Fibroblast of lung (primary cell): Measurements from ENCODE around the gene IMP3. TPM values are rescaled to one million over a fixed set of nuclear protein-coding genes. Genes with fewer than 3 reads are reported as not detected.
A peak's percentile ranks its signal among the peaks of the same experiment; 100 is the strongest.
"Not testable (repeated sequence)": the region's sequence is repeated elsewhere in the genome, so short reads cannot be mapped to it uniquely, and the experiment has no call there.

Experiments used
- DNase-seq, 2 donors: peaks; one replicate each; pipeline versions ENCODE4 v3.0.0 to v3.0.0-alpha.2; 2010; ENCODE audit warnings: low read depth in 2 of 2
- H2AFZ ChIP-seq: 2 replicates; pipeline ENCODE4 v1.5.1; 2012; ENCODE audit warnings: low read length, control low read depth, inconsistent platforms
- H3K27ac ChIP-seq: 2 replicates; pipeline ENCODE4 v1.5.1; 2011; ENCODE audit warnings: low read length, control low read depth; ENCODE audit not compliant: insufficient read depth
- H3K27me3 ChIP-seq: 2 replicates; pipeline ENCODE4 v1.5.1; 2011; ENCODE audit warnings: mild to moderate bottlenecking, low read length; ENCODE audit not compliant: control insufficient read depth, insufficient read depth
- H3K36me3 ChIP-seq: 2 replicates; pipeline ENCODE4 v1.5.1; 2011; ENCODE audit warnings: low read length; ENCODE audit not compliant: control insufficient read depth, insufficient read depth
- H3K4me1 ChIP-seq: 2 replicates; pipeline ENCODE4 v1.5.1; 2011; ENCODE audit warnings: low read length; ENCODE audit not compliant: control insufficient read depth, insufficient read depth; ENCODE audit errors: extremely low read depth
- H3K4me2 ChIP-seq: 2 replicates; pipeline ENCODE4 v1.5.1; 2011; ENCODE audit warnings: low read length, control low read depth; ENCODE audit not compliant: insufficient read depth; ENCODE audit errors: extremely low read depth
- H3K4me3 ChIP-seq, 4 experiments: fragments of 200-600 bp in 1 of 4; sonication (generic) in 1 of 4; replicated peaks in 1 of 4; 2 replicates each; pipeline ENCODE4 v1.5.1; 2011 to 2016; ENCODE audit warnings: low read length in 4 of 4, low read depth in 3 of 4, mild to moderate bottlenecking in 3 of 4, control low read depth in 2 of 4, inconsistent platforms in 1 of 4, mixed read lengths in 1 of 4; ENCODE audit not compliant: insufficient read depth in 1 of 4; ENCODE audit errors: control extremely low read depth in 1 of 4
- H3K79me2 ChIP-seq: 2 replicates; pipeline ENCODE4 v1.5.1; 2012; ENCODE audit warnings: mild to moderate bottlenecking, low read length, inconsistent platforms; ENCODE audit not compliant: control insufficient read depth, insufficient read depth
- H3K9ac ChIP-seq: 2 replicates; pipeline ENCODE4 v1.5.1; 2011; ENCODE audit warnings: mild to moderate bottlenecking, low read length, control low read depth; ENCODE audit not compliant: insufficient read depth
- H3K9me3 ChIP-seq: 2 replicates; pipeline ENCODE4 v1.5.1; 2012; ENCODE audit warnings: low read depth, low read length; ENCODE audit not compliant: control insufficient read depth, insufficient read depth
- H4K20me1 ChIP-seq: 2 replicates; pipeline ENCODE4 v1.5.1; 2011; ENCODE audit warnings: low read length; ENCODE audit not compliant: control insufficient read depth, insufficient read depth; ENCODE audit errors: extremely low read depth
- EZH2 ChIP-seq: IDR thresholded peaks from 2 replicates; pipeline ENCODE4 v1.5.1; 2012; ENCODE audit warnings: low read length, control low read depth, mild to moderate bottlenecking; ENCODE audit errors: missing control alignments
- polyA plus RNA-seq, 2 donors: library from polyadenylated mRNA; depleted of rRNA in 1 of 2; stranded (reverse) in 1 of 2; unstranded in 1 of 2; fragments of >200 nt; gene quantifications; 2 replicates each; pipeline ENCODE4 v1.2.1, GENCODE V29; 2011 to 2012; ENCODE audit warnings: missing spikeins in 1 of 2
- total RNA-seq: library from RNA; depleted of rRNA; stranded (reverse); fragments of >200 nt; gene quantifications from 2 replicates; pipeline ENCODE4 v1.2.1, GENCODE V29; 2014
- TF ChIP-seq, protein P1 (sequence below), 2 donors: IDR thresholded peaks in 1 of 2; conservative IDR thresholded peaks in 1 of 2; 1 replicate in 1 of 2; 2 replicates in 1 of 2; pipeline ENCODE4 v1.5.1; 2011 to 2012; ENCODE audit warnings: low read length in 2 of 2, control low read depth in 1 of 2, inconsistent platforms in 1 of 2, low read depth in 1 of 2, mild to moderate bottlenecking in 1 of 2

IMP3 gene
- total and polyA plus RNA-seq, 2 donors (not counting 1 experiment from before 2014, with no cell fraction given), result 34.0 to 45.1 TPM

DNA sequence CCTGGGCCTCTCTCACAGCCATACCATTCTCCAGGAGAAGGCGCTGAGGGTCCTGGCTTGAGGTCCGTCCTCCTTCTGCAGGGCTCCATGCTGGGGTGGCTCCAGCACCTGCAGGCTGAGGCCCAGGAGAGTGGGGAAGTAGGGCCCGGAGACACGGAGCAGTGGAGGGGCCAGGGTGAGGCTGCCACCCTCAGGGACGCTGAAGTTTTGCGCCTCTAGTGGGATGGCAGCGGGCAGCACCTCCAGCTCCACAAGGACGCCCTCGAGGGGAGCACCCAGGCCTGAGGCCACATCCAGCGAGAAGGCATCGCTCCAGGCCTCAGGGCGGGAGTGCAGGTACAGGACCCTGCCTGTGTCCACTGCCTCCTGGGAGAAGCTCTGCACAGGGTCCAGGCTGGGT is 45.2 kb upstream of the IMP3 start:
- Histone ChIP-seq H3K4me2 (no peak overlapping the region), H3K27me3 (no peaks in the 10 kb centered on the region), H3K9ac (no peak overlapping the region), H3K79me2 (peaks cover 4% of the 10 kb centered on the region), H4K20me1 (no peaks in the 10 kb centered on the region), H3K36me3 (peaks cover 44% of the 10 kb centered on the region), H3K27ac (no peak overlapping the region), H3K4me1 (no peaks in the 10 kb centered on the region), H3K9me3 (no peaks in the 10 kb centered on the region), H2AFZ (no peak overlapping the region), H3K4me3 (no peak overlapping the region)
- no peak for DNase-seq
- TF ChIP-seq, protein P1, sequence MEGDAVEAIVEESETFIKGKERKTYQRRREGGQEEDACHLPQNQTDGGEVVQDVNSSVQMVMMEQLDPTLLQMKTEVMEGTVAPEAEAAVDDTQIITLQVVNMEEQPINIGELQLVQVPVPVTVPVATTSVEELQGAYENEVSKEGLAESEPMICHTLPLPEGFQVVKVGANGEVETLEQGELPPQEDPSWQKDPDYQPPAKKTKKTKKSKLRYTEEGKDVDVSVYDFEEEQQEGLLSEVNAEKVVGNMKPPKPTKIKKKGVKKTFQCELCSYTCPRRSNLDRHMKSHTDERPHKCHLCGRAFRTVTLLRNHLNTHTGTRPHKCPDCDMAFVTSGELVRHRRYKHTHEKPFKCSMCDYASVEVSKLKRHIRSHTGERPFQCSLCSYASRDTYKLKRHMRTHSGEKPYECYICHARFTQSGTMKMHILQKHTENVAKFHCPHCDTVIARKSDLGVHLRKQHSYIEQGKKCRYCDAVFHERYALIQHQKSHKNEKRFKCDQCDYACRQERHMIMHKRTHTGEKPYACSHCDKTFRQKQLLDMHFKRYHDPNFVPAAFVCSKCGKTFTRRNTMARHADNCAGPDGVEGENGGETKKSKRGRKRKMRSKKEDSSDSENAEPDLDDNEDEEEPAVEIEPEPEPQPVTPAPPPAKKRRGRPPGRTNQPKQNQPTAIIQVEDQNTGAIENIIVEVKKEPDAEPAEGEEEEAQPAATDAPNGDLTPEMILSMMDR (conservative IDR thresholded peaks at IDR 0.05 in 1 of 2, IDR thresholded peaks at IDR 0.05 in 1 of 2; ENCODE audit: low read depth in 1 of 2, low read length in 2 of 2), result no peak
- TF ChIP-seq EZH2, result no peak

DNA sequence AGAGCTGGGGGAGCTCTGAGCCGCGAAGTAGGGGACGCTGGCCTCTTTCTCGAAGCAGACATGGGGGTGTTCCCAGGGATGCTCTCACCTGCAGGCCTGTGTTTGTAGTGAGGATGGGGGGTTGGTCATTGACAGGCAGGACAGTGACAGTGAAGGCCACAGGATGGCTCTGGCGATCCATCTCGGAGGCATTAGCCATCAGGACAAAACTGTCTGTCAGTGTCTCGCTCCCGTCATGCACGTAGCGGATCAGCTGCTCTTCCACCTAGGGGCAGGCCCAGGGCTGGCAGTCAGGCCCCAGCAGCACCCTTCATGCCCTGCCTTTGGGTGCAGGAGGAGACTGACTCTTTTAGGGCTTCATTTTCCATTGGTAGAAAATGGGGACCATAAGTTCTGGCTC is 44.6 kb upstream of the IMP3 start:
- Histone ChIP-seq H3K4me1 (no peaks in the 10 kb centered on the region), H3K27me3 (no peaks in the 10 kb centered on the region), H3K4me2 (no peak overlapping the region), H3K9me3 (no peaks in the 10 kb centered on the region), H3K9ac (no peak overlapping the region), H4K20me1 (no peaks in the 10 kb centered on the region), H2AFZ (no peak overlapping the region), H3K79me2 (peaks cover 4% of the 10 kb centered on the region), H3K27ac (no peak overlapping the region), H3K4me3 (no peak overlapping the region), H3K36me3 (peaks cover 42% of the 10 kb centered on the region)
- TF ChIP-seq EZH2, result no peak
- no peak for DNase-seq

DNA sequence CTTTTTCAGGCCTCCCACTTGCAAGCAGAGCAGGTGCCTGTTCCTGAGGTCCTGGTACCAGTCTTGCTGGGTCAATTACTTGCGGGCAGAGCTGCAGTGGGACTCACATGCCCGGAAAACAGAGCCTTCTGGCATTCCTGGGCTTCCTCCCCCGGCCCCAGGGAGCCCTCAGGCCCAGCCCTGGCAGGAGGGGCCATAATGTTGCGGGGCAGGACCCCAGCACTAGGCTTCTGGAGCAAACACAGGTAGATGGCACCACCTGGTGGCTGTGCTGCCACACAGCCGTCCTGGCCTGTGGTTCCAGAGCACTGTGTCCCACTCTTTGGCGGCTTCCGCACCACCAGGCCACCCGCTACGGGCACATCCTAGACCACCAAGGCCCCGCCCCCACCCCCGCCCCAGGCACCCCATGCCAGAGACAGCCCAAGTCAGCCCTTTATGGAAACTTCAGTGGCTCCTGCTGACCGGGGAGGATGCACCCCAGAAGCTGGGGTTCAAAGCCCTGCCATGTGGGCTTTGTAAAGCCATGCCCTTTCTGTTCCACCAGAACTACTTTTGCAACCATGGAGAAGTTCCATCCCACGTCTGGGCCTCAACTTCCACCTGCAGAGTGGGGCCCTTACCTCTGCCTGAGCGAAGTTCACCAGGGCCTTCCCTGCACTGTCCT is 43.8 kb upstream of the IMP3 start:
- not testable (repeated sequence) for H3K4me2 ChIP-seq, H3K9me3 ChIP-seq, H3K4me3 ChIP-seq, H3K27ac ChIP-seq, H4K20me1 ChIP-seq, H2AFZ ChIP-seq, H3K79me2 ChIP-seq, H3K9ac ChIP-seq, H3K4me1 ChIP-seq, H3K27me3 ChIP-seq
- TF ChIP-seq, protein P1 (conservative IDR thresholded peaks at IDR 0.05 in 1 of 2, IDR thresholded peaks at IDR 0.05 in 1 of 2; ENCODE audit: low read depth in 1 of 2, low read length in 2 of 2), result peak; percentile 51 to 72
- DNase-seq, result peak; percentile 35 to 45
- H3K36me3 ChIP-seq, result peaks cover 42% of the 10 kb centered on the region
